GM19372 (cell line): ENCODE measurements around the gene OVAAL.

Experiments used
- ATAC-seq: cut with Tn5 transposase; IDR thresholded peaks from one replicate; pipeline ENCODE4 v1.9.1; 2021; ENCODE audit warnings: mild to moderate bottlenecking, low read depth, moderate library complexity; ENCODE audit not compliant: unreplicated experiment

The OVAAL gene

GRCh38 chr1:180558664-180559063, at the start of gene OVAAL:
Gene OVAAL, plus strand, starts transcription at chr1:180558964.
- ATAC-seq, result no peak

GRCh38 chr1:180510882-180511281, 47.9 kb upstream of the OVAAL start:
- ATAC-seq, result no peak

- ATAC-seq, result no peak
These were observed 45.2 kb upstream of the OVAAL start for GRCh38 chr1:180513531-180513930.

GRCh38 chr1:180515364-180515763, 43.4 kb upstream of the OVAAL start:
- ATAC-seq, result no peak

- ATAC-seq, result peak; percentile 98
These were observed 42.8 kb upstream of the OVAAL start for GRCh38 chr1:180515857-180516388.

- ATAC-seq, result no peak
These were observed 38.9 kb upstream of the OVAAL start for GRCh38 chr1:180519846-180520245.

GRCh38 chr1:180521474-180522212, 37.1 kb upstream of the OVAAL start:
- ATAC-seq, result no peak

- ATAC-seq, result no peak
These were observed 36.6 kb upstream of the OVAAL start for GRCh38 chr1:180522213-180522515.

- no peak for ATAC-seq
These were observed 34.4 kb upstream of the OVAAL start for GRCh38 chr1:180524160-180524914.

- ATAC-seq, result no peak
These were observed 33.6 kb upstream of the OVAAL start for GRCh38 chr1:180524915-180525714.

GRCh38 chr1:180525715-180526039, 33.1 kb upstream of the OVAAL start:
- ATAC-seq, result no peak

- ATAC-seq, result no peak
These were observed 31.6 kb upstream of the OVAAL start for GRCh38 chr1:180527101-180527669.

- ATAC-seq, result no peak
These were observed 29.8 kb upstream of the OVAAL start for GRCh38 chr1:180528868-180529470.

- ATAC-seq, result no peak
These were observed 28.3 kb upstream of the OVAAL start for GRCh38 chr1:180530501-180530900.

GRCh38 chr1:180532854-180533253, 25.9 kb upstream of the OVAAL start:
- ATAC-seq, result no peak

- no peak for ATAC-seq
These were observed 25.3 kb upstream of the OVAAL start for GRCh38 chr1:180533266-180533987.

- ATAC-seq, result no peak
These were observed 24.6 kb upstream of the OVAAL start for GRCh38 chr1:180534214-180534613.

GRCh38 chr1:180535418-180535999, 23.3 kb upstream of the OVAAL start:
- ATAC-seq, result no peak

GRCh38 chr1:180536821-180537372, 21.9 kb upstream of the OVAAL start:
- no peak for ATAC-seq
